ENCODE measurements around the gene CHD1L. TPM values are rescaled to one million over a fixed set of nuclear protein-coding genes. Genes with fewer than 3 reads are reported as not detected.

CHD1L gene
- total RNA-seq, 1 experiment from 2014 or later: 28.3 TPM

- Histone ChIP-seq H3K9me3 (replicated peaks) (no peaks in the 10 kb centered on the region), H3K27ac (no peak overlapping the region), H3K36me3 (no peaks in the 10 kb centered on the region), H3K27me3 (no peaks in the 10 kb centered on the region), H3K4me1 (no peaks in the 10 kb centered on the region), H3K4me3 (peak overlapping the region; percentile 92)
- DNase-seq: no peak
These were observed 493 bp upstream of the CHD1L start for GRCh38 chr1:147241934-147242448.

GRCh38 chr1:147243228-147243685, 773 bp downstream of the CHD1L start:
- no peaks in the 10 kb centered on the region for H3K27me3 ChIP-seq
- no peaks in the 10 kb centered on the region for H3K4me1 ChIP-seq
- H3K9me3 ChIP-seq (replicated peaks): no peaks in the 10 kb centered on the region
- H3K36me3 ChIP-seq: no peaks in the 10 kb centered on the region
- peak in 1 of 2 experiments; percentile 43 for DNase-seq
- peak overlapping the region; percentile 92 for H3K4me3 ChIP-seq
- peak overlapping the region; percentile 85 for H3K27ac ChIP-seq

GRCh38 chr1:147243841-147244240, 1.4 kb downstream of the CHD1L start:
- DNase-seq: peak in 1 of 2 experiments; percentile 19
- no peaks in the 10 kb centered on the region for H3K4me1 ChIP-seq
- H3K36me3 ChIP-seq: no peaks in the 10 kb centered on the region
- H3K9me3 ChIP-seq (replicated peaks): 0 out of 2 replicates have a peak, but pooled peaks cover 1% of the 10 kb centered on the region
- peak overlapping the region; percentile 92 for H3K4me3 ChIP-seq
- peak overlapping the region; percentile 85 for H3K27ac ChIP-seq
- H3K27me3 ChIP-seq: no peaks in the 10 kb centered on the region

GRCh38 chr1:147245129-147245528, 2.6 kb downstream of the CHD1L start:
- DNase-seq: no peak
- Histone ChIP-seq H3K36me3 (no peaks in the 10 kb centered on the region), H3K27me3 (no peaks in the 10 kb centered on the region), H3K4me3 (no peak overlapping the region), H3K27ac (no peak overlapping the region), H3K9me3 (replicated peaks) (0 out of 2 replicates have a peak, but pooled peaks cover 3% of the 10 kb centered on the region), H3K4me1 (no peaks in the 10 kb centered on the region)

GRCh38 chr1:147245586-147246021, 3.1 kb downstream of the CHD1L start:
- H3K36me3 ChIP-seq: no peaks in the 10 kb centered on the region
- no peaks in the 10 kb centered on the region for H3K4me1 ChIP-seq
- no peak overlapping the region for H3K27ac ChIP-seq
- 0 out of 2 replicates have a peak, but pooled peaks cover 3% of the 10 kb centered on the region for H3K9me3 ChIP-seq (replicated peaks)
- no peaks in the 10 kb centered on the region for H3K27me3 ChIP-seq
- no peak for DNase-seq
- no peak overlapping the region for H3K4me3 ChIP-seq

GRCh38 chr1:147246044-147246690, 3.7 kb downstream of the CHD1L start:
- Histone ChIP-seq H3K27me3 (no peaks in the 10 kb centered on the region), H3K4me3 (no peak overlapping the region), H3K9me3 (replicated peaks) (0 out of 2 replicates have a peak, but pooled peaks cover 3% of the 10 kb centered on the region), H3K4me1 (no peaks in the 10 kb centered on the region), H3K27ac (no peak overlapping the region), H3K36me3 (no peaks in the 10 kb centered on the region)
- DNase-seq: no peak

- Histone ChIP-seq H3K36me3 (no peaks in the 10 kb centered on the region), H3K9me3 (replicated peaks) (0 out of 2 replicates have a peak, but pooled peaks cover 3% of the 10 kb centered on the region), H3K4me1 (no peaks in the 10 kb centered on the region), H3K27ac (no peak overlapping the region), H3K27me3 (no peaks in the 10 kb centered on the region), H3K4me3 (no peak overlapping the region)
- no peak for DNase-seq
These were observed 4.6 kb downstream of the CHD1L start for GRCh38 chr1:147246910-147247655.

- Histone ChIP-seq H3K4me3 (no peak overlapping the region), H3K27ac (no peak overlapping the region), H3K27me3 (no peaks in the 10 kb centered on the region), H3K4me1 (no peaks in the 10 kb centered on the region), H3K9me3 (replicated peaks) (0 out of 2 replicates have a peak, but pooled peaks cover 3% of the 10 kb centered on the region), H3K36me3 (no peaks in the 10 kb centered on the region)
- DNase-seq: peak in 1 of 2 experiments; percentile 5
These were observed 5.3 kb downstream of the CHD1L start for GRCh38 chr1:147247656-147248238.

GRCh38 chr1:147252540-147252939, 10.1 kb downstream of the CHD1L start:
- H3K27ac ChIP-seq: no peak overlapping the region

GRCh38 chr1:147260956-147261355, 18.5 kb downstream of the CHD1L start:
- Histone ChIP-seq H3K27me3 (no peaks in the 10 kb centered on the region), H3K36me3 (peaks cover 8% of the 10 kb centered on the region; the same call in 1 of the 2 replicates), H3K4me1 (no peaks in the 10 kb centered on the region), H3K27ac (no peak overlapping the region), H3K9me3 (replicated peaks) (no peaks in the 10 kb centered on the region), H3K4me3 (no peak overlapping the region)
- DNase-seq: no peak

More at GRCh38 chr1:147252540-147252939, 10.1 kb downstream of the CHD1L start:
- 0 out of 2 replicates have a peak, but pooled peaks cover 3% of the 10 kb centered on the region for H3K9me3 ChIP-seq (replicated peaks)
- H3K4me3 ChIP-seq: no peak overlapping the region
- peaks cover 7% of the 10 kb centered on the region for H3K36me3 ChIP-seq
- no peaks in the 10 kb centered on the region for H3K27me3 ChIP-seq
- no peaks in the 10 kb centered on the region for H3K4me1 ChIP-seq
- DNase-seq: no peak

- H3K9me3 ChIP-seq (replicated peaks): no peaks in the 10 kb centered on the region
- H3K4me1 ChIP-seq: no peaks in the 10 kb centered on the region
- H3K36me3 ChIP-seq: peaks cover 18% of the 10 kb centered on the region; the same call in 1 of the 2 replicates
- no peaks in the 10 kb centered on the region for H3K27me3 ChIP-seq
- no peak overlapping the region for H3K27ac ChIP-seq
- no peak overlapping the region for H3K4me3 ChIP-seq
- DNase-seq: no peak
These were observed 21.8 kb downstream of the CHD1L start for GRCh38 chr1:147264158-147264768.

- DNase-seq: no peak
- Histone ChIP-seq H3K4me1 (no peaks in the 10 kb centered on the region), H3K27me3 (no peaks in the 10 kb centered on the region), H3K9me3 (replicated peaks) (no peaks in the 10 kb centered on the region), H3K36me3 (peaks cover 18% of the 10 kb centered on the region; the same call in 1 of the 2 replicates), H3K27ac (no peak overlapping the region), H3K4me3 (no peak overlapping the region)
These were observed 23.9 kb downstream of the CHD1L start for GRCh38 chr1:147266381-147266780.

GRCh38 chr1:147267711-147268110, 25.2 kb downstream of the CHD1L start:
- H3K4me3 ChIP-seq: no peak overlapping the region
- no peak overlapping the region for H3K27ac ChIP-seq
- peaks cover 22% of the 10 kb centered on the region; the same call in 1 of the 2 replicates for H3K36me3 ChIP-seq
- DNase-seq: no peak
- no peaks in the 10 kb centered on the region for H3K4me1 ChIP-seq
- H3K9me3 ChIP-seq (replicated peaks): no peaks in the 10 kb centered on the region
- no peaks in the 10 kb centered on the region for H3K27me3 ChIP-seq

- H3K27me3 ChIP-seq: no peaks in the 10 kb centered on the region
- DNase-seq: no peak
- peaks cover 9% of the 10 kb centered on the region for H3K4me1 ChIP-seq
- H3K4me3 ChIP-seq: no peak overlapping the region
- H3K9me3 ChIP-seq (replicated peaks): no peaks in the 10 kb centered on the region
- no peak overlapping the region for H3K27ac ChIP-seq
- peaks cover 25% of the 10 kb centered on the region for H3K36me3 ChIP-seq
These were observed 28.2 kb downstream of the CHD1L start for GRCh38 chr1:147270721-147271120.
